Measurements from ENCODE around the gene ARHGAP19.
A peak's percentile ranks its signal among the peaks of the same experiment; 100 is the strongest.

GRCh38 chr10:97278491-97278989 is 13.9 kb downstream of the ARHGAP19 start:
- TF ChIP-seq, protein P1, sequence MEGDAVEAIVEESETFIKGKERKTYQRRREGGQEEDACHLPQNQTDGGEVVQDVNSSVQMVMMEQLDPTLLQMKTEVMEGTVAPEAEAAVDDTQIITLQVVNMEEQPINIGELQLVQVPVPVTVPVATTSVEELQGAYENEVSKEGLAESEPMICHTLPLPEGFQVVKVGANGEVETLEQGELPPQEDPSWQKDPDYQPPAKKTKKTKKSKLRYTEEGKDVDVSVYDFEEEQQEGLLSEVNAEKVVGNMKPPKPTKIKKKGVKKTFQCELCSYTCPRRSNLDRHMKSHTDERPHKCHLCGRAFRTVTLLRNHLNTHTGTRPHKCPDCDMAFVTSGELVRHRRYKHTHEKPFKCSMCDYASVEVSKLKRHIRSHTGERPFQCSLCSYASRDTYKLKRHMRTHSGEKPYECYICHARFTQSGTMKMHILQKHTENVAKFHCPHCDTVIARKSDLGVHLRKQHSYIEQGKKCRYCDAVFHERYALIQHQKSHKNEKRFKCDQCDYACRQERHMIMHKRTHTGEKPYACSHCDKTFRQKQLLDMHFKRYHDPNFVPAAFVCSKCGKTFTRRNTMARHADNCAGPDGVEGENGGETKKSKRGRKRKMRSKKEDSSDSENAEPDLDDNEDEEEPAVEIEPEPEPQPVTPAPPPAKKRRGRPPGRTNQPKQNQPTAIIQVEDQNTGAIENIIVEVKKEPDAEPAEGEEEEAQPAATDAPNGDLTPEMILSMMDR (conservative IDR thresholded peaks at IDR 0.05; ENCODE audit: low read depth, low read length) = peak; percentile 69
- no peak for TF ChIP-seq EZH2 (IDR thresholded peaks at IDR 0.05; ENCODE audit: borderline replicate concordance, low read depth, low read length, poor library complexity, severe bottlenecking)

Measured in A673 (cell line).